Esophagus muscularis mucosa (tissue), 4 donors: Measurements from ENCODE around the gene PRSS16.

Experiments used
- CTCF ChIP-seq, 3 experiments: fragments of 200-600 bp in 2 of 3; fragments of 450-650 bp in 1 of 3; sonication (generic) in 2 of 3; IDR thresholded peaks; one replicate each; pipeline ENCODE4 v1.5.1; 2017 to 2019; ENCODE audit warnings: antibody characterized with exemption in 3 of 3, mild to moderate bottlenecking in 2 of 3, moderate library complexity in 1 of 3
- EP300 ChIP-seq: sonication (generic); formaldehyde crosslinking; IDR thresholded peaks from one replicate; pipeline ENCODE4 v1.6.1; 2017; ENCODE audit warnings: antibody characterized with exemption
- POLR2A ChIP-seq: fragments of 450-650 bp; IDR thresholded peaks from one replicate; pipeline ENCODE4 v1.6.1; 2017; ENCODE audit warnings: antibody characterized with exemption, moderate library complexity, mild to moderate bottlenecking, low read depth

GRCh38 chr6:27293436-27294098 is 46.1 kb downstream of the PRSS16 start:
- no peak for TF ChIP-seq CTCF (IDR thresholded peaks at IDR 0.05)
- no peak for TF ChIP-seq POLR2A
- TF ChIP-seq EP300 = no peak
